ENCODE measurements around the gene GLG1. TPM values are rescaled to one million over a fixed set of nuclear protein-coding genes. Genes with fewer than 3 reads are reported as not detected.
"Not testable (repeated sequence)": the region's sequence is repeated elsewhere in the genome, so short reads cannot be mapped to it uniquely, and the experiment has no call there.

Gene GLG1
- total RNA-seq, 4 donors from 2014 or later = 72.0 to 170 (median 105) TPM

- Histone ChIP-seq H3K27ac (peak overlapping the region; percentile 57 to 76 (median 68)), H3K4me3 (peak overlapping the region; percentile 40 to 56 (median 54))
- in situ Hi-C loops (cut with MboI; ENCODE audit: low sequenced_read_pairs in 4 of 4); H3K9me3 ChIP-seq; DNase-seq; H3K36me3 ChIP-seq; H3K27me3 ChIP-seq; intact Hi-C loops (cut with DNase I; ENCODE audit: low total_unique reads); H3K4me1 ChIP-seq: not testable (repeated sequence)
- ATAC-seq = peak; percentile 45 to 70
These were observed 199.6 kb downstream of the GLG1 start for GRCh38 chr16:74407362-74407705.

- DNase-seq; H3K9me3 ChIP-seq; H3K36me3 ChIP-seq; H3K27me3 ChIP-seq; in situ Hi-C loops (cut with MboI; ENCODE audit: low sequenced_read_pairs in 4 of 4); H3K4me1 ChIP-seq; intact Hi-C loops (cut with DNase I; ENCODE audit: low total_unique reads): not testable (repeated sequence)
- H3K27ac ChIP-seq = peak overlapping the region; percentile 57 to 76 (median 68)
- peak; percentile 77 to 81 for ATAC-seq
- peak overlapping the region; percentile 40 to 56 (median 54) for H3K4me3 ChIP-seq
These were observed 200.1 kb downstream of the GLG1 start for GRCh38 chr16:74406600-74407361.

- DNase-seq; H3K4me3 ChIP-seq; intact Hi-C loops (cut with DNase I; ENCODE audit: low total_unique reads); H3K27ac ChIP-seq; H3K36me3 ChIP-seq; H3K4me1 ChIP-seq; ATAC-seq; in situ Hi-C loops (cut with MboI; ENCODE audit: low sequenced_read_pairs in 4 of 4); H3K27me3 ChIP-seq; H3K9me3 ChIP-seq: not testable (repeated sequence)
These were observed 202.6 kb downstream of the GLG1 start for GRCh38 chr16:74404148-74404933.

- intact Hi-C loops (cut with DNase I; ENCODE audit: low total_unique reads); H3K9me3 ChIP-seq; DNase-seq; H3K36me3 ChIP-seq; H3K27me3 ChIP-seq; H3K27ac ChIP-seq; in situ Hi-C loops (cut with MboI; ENCODE audit: low sequenced_read_pairs in 4 of 4); ATAC-seq; H3K4me3 ChIP-seq; H3K4me1 ChIP-seq: not testable (repeated sequence)
These were observed 206.7 kb downstream of the GLG1 start for GRCh38 chr16:74400238-74400637.

GRCh38 chr16:74398212-74398895 lies 208.6 kb downstream of the GLG1 start:
- H3K27ac ChIP-seq; H3K9me3 ChIP-seq; intact Hi-C loops (cut with DNase I; ENCODE audit: low total_unique reads); in situ Hi-C loops (cut with MboI; ENCODE audit: low sequenced_read_pairs in 4 of 4); H3K27me3 ChIP-seq; H3K4me3 ChIP-seq; H3K4me1 ChIP-seq; H3K36me3 ChIP-seq; DNase-seq: not testable (repeated sequence)
- peak; percentile 25 to 27 for ATAC-seq

Other genes with a start within 250 kb of the GLG1 start
- 1 to 10 TPM in 2 of 4 donors, not detected in 2; 1.3 to 2.2 TPM for gene NPIPB15, start 230.8 kb downstream of the GLG1 start, total RNA-seq
- gene CLEC18B, start 185.6 kb downstream of the GLG1 start, total RNA-seq = 1 to 10 TPM in 2 of 4 donors, not detected in 2; 1.1 to 2.7 TPM
- gene RFWD3, start 59.8 kb upstream of the GLG1 start, total RNA-seq = 1 to 10 TPM; 2.5 to 7.1 (median 4.1) TPM
- gene MLKL, start 93.7 kb upstream of the GLG1 start, total RNA-seq = 1 to 10 TPM; 1.2 to 4.6 (median 2.9) TPM
- gene FA2H, start 167.7 kb upstream of the GLG1 start, total RNA-seq = under 1 TPM in 1 of 4 donors, not detected in 3; 0.41 TPM